Activated T-cell treated with anti-CD3 and anti-CD28 coated beads for 1 hour (primary cell): ENCODE data around the gene EXOSC3.
A peak's percentile ranks its signal among the peaks of the same experiment; 100 is the strongest.
"Not testable (repeated sequence)": the region's sequence is repeated elsewhere in the genome, so short reads cannot be mapped to it uniquely, and the experiment has no call there.

Experiments
- DNase-seq: peaks from one replicate; pipeline ENCODE4 v3.0.0-alpha.2; 2020; ENCODE audit warnings: low read depth

Gene EXOSC3

DNA sequence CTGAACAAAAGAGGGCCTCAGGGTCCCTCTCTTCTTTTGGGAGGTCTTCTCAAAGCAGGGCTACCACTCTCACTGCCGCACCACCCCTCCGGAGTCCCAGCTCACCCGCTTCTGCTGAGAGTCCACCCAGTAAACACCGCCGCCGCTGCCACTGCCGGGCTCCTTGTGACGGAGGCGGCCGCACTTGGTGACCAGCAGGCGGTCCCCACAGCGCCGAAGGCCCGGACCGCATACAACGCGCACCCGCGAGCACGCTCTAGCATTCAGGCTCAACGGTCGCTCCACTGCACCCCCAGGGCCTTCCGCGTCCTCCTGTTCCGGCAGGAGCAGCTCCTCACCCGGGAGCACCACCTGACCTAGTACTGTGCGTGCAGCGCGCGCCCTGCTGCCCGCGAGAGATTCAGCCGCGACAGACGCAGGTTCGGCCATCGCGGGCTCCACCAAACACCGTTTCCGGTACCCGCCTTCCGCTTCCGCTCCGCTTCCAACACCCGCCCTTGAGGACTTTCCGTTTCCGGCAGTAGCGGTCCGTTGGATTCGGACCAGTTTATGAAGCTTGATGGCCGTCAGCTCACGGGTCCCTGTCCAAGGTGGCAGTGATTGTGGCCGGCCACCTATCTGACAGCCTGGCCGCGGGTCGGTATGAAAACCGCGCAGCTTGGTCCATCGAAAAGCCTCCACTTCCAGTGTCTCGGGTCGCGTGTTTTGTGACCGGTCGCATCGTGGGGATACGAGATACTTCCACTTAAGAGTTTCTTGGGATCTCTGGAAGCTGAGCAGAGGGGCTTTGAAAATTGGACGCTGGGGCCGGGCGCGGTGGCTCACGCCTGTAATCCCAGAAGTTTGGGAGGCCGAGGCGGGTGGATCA, at the start of gene EXOSC3:
TSS of gene EXOSC3 (minus strand) at position 449 of the 868 bp plus-strand sequence. CDS start at position 429, 20 bp downstream.
- peak; percentile 75 for DNase-seq

DNA sequence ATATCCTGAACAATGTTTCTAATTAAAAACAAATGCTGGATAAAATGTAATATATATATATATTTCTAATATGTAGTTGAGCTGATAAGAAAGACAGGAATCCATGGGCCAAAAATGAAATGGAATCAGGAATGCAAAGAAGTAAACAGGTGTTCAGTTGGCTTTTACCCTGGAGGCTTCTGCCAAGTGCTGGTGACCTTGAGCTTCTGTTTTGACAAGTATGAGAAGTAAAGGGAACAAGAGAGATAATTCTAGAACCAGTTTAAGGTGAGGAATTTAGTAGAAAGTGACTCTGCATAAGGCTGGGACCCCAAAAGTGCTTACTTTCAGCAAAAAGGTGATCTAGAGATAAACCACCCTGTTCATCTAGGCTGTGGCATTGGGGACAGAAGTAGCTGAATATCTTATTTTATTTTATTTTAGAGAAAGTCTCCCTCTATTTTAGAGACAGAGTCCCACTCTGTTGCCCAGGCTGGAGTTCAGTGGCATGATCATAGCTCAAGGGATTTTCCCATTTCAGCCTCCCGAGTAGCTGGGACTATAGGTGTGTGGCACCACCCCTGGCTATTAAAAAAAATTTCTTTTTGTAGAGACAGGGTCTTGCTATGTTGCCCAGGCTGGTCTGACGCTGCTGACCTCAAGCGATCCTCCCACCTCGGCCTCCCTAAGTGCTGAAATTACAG, 42.8 kb upstream of the EXOSC3 start:
- no peak for DNase-seq

- DNase-seq, result not testable (repeated sequence)
These were observed 40.3 kb upstream of the EXOSC3 start for GRCh38 chr9:37825174-37825573.

- no peak for DNase-seq
These were observed 35.3 kb upstream of the EXOSC3 start for GRCh38 chr9:37820142-37820541.

DNA sequence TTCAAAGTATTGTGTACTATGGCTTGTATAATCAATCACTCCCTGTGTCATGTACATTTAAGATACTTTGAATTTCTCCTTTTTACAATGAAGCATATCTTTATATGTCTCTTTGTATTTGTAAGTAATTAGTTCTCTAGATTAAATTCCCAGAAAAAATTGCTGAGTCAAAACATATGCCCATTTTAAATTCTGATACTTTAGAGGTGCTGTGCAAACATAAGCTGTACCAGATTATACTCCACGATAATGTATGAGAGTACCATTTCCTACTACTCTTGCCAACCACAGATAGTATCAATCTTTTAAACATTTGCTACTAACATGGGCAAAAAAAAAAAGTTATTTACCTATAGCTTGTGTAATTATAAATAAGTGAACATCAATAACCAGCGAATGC, 34.0 kb upstream of the EXOSC3 start:
- no peak for DNase-seq

DNA sequence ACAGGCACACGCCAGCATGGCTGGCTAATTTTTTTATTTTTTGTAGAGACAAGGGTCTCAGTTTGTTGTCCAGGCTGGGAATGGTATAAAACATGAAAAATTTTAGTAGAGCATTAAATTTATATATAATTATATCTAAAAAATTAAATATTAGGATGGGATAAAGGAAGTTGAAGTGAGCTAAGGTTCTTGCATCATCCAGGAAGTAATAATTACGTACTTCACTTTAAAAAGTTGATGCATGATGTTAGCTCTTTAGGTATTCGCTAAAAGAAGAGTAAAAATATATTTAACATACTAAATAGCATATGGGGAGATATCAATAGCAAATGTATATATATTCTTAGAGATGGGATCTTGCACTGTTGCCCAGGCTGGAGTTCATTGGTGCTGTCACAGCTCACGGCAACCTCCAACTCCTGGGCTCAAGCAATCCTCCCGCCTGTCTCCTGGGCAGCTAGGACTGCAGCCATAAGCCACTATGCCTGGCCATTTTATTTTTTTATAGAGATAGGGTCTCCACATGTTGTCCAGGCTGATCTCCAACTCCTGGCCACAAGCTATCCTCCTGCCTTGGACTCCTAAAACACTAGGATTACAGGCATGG, 28.0 kb upstream of the EXOSC3 start:
- DNase-seq, result no peak

DNA sequence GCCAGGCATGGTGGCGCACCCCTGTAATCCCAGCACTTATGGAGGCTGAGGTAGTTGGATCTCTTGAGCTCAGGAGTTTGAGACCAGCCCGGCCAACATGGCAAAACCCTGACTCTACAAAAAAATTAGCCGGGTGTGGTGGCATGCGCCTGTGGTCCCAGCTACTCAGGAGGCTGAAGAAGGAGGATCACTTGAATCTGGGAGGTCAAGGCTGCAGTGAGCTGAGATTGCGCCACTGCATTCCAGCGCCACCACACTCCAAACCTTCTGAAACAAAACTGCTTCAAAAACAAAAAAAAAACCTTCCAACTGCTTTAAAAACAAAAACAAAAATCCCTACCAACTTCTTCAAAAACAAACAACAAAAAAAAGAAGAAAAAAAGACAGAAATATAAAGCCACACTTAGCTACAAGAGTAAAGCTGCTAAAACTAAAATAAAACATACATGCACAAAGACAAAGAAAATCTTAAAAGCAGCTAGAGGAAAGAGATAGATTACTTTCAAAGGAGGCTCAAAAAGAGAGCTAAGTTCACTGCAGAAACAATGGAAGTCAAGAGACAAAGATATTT, 27.1 kb upstream of the EXOSC3 start:
- DNase-seq, result no peak

- DNase-seq, result not testable (repeated sequence)
These were observed 24.8 kb upstream of the EXOSC3 start for GRCh38 chr9:37809676-37810075.

- no peak for DNase-seq
These were observed 21.4 kb upstream of the EXOSC3 start for GRCh38 chr9:37806271-37806670.

GRCh38 chr9:37801959-37802711, 17.3 kb upstream of the EXOSC3 start:
- no peak for DNase-seq

DNA sequence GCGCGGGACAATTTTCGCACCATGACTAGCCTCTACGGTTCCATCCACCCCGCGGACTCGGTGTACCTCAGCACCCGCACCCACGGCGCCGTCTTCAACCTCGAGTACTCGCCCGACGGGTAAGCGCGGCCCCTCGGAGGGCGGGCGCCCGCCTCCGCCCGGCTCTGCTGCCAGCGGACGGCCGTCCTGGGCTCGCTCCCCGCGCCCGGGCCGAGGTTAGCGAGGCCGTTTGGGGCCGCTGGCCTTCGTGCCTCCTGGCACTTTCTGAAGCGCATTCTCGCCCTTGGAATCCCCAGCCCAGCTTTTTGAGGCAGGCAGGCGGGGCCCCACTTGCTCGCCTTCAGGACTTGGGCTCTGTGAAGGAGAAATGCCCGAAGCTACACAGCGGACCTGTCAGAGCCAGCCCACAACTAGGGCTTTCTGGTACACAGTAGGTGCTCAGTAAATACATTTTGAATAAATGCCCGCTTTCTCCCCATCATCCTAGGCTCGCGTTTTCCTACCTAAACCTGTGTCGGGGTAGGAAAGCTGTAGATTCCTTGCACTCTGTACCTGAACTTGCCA, 16.5 kb upstream of the EXOSC3 start:
- no peak for DNase-seq

GRCh38 chr9:37800631-37801286, 15.9 kb upstream of the EXOSC3 start, which contains the start of gene DCAF10:
Gene DCAF10, plus strand, starts transcription at chr9:37800797. Its CDS starts 70 bp downstream, at chr9:37800867.
- DNase-seq, result peak; percentile 80

- no peak for DNase-seq
These were observed 13.8 kb upstream of the EXOSC3 start for GRCh38 chr9:37798677-37799076.

DNA sequence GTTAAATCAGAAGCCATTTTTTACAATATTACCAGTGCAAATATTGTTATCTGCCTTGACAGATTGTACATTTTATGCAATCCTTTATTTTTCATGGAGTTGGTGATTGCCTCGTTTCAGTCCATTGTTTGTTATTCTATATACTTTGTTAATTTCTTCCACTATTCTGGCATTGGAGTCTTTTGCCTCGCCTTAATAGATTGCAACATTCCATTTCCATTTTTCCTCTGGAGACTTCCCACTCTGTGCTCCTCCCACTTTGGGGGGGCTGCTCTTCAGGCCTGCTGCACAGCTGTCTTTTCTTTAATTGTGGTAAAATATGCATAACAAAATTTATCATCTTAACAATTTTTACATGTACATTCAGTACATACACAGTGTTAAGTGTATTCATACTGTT, 11.4 kb upstream of the EXOSC3 start:
- no peak for DNase-seq

GRCh38 chr9:37792122-37792521, 7.3 kb upstream of the EXOSC3 start:
- DNase-seq, result no peak

GRCh38 chr9:37790096-37790495, 5.2 kb upstream of the EXOSC3 start:
- no peak for DNase-seq

GRCh38 chr9:37788332-37788731, 3.5 kb upstream of the EXOSC3 start:
- DNase-seq, result no peak

GRCh38 chr9:37787059-37787458, 2.2 kb upstream of the EXOSC3 start:
- no peak for DNase-seq

DNA sequence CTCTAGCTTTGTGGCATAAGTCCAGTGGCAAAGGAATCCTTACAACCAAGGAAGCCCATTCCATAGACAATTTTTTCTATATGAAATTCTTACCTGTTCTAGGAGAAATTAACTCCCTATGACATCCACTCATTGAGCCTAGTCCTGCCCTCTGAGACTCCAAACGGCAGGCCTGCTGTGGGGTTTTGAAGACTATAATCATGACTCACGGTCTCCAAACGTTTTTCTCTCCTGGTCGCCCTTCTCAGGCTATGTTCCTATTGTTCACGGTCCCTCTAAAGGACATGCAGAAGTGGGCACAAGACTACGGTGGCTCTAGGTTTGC, 611 bp downstream of the EXOSC3 start:
- no peak for DNase-seq

- DNase-seq, result no peak
These were observed 6.3 kb downstream of the EXOSC3 start for GRCh38 chr9:37778534-37778933.

- no peak for DNase-seq
These were observed 8.5 kb downstream of the EXOSC3 start for GRCh38 chr9:37776328-37776727.
